Measurements from ENCODE around the gene PIF1.

Gene PIF1

GRCh38 chr15:64825431-64826294 lies at the start of gene PIF1:
Gene PIF1, minus strand, starts transcription at chr15:64825647. Its CDS starts 1,312 bp downstream, at chr15:64824335.
- peaks cover 0 to 24% (median 21%) of the 10 kb centered on the region in 4 donors for H3K4me1 ChIP-seq
- H3K27me3 ChIP-seq: no peaks in the 10 kb centered on the region
- no peaks in the 10 kb centered on the region for H3K36me3 ChIP-seq
- TF ChIP-seq CTCF (IDR thresholded peaks at IDR 0.05): peak in 1 of 2 experiments; percentile 9
- DNase-seq: peak; percentile 94 to 96
- H3K4me3 ChIP-seq: peak within 1 kb of the TSS; percentile 49 to 63
- intact Hi-C loops (cut with DNase I; ENCODE audit: low total_unique reads): no loop called here
- peak within 1 kb of the TSS; percentile 62 to 76 for H3K27ac ChIP-seq
- H3K9me3 ChIP-seq: no peaks in the 10 kb centered on the region

DNA sequence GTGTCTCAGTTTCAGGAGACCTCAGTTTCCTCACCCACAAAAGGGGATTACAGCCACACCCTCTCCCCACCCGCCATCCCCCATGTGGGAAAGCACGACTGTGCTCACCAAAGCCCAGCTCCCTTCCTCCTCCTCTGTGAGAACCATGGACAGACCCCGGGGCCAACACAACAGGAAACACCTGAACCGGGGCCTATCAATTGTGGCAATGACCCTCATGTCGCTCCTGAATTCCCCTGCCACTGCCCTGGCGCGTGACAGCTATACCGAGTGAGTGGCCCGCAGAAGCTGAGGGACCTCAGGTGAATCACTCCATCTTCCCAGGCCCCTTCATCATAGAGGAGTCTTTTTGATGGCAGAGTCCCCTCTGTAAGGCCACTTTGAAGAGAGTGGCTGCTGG lies 44.9 kb upstream of the PIF1 start:
- DNase-seq: no peak
- Histone ChIP-seq H3K27ac (peak overlapping the region in 1 of 2 donors; percentile 23), H3K36me3 (peaks cover 12 to 24% (median 22%) of the 10 kb centered on the region in 3 donors), H3K4me1 (peaks cover 0 to 33% (median 9%) of the 10 kb centered on the region in 4 donors), H3K4me3 (no peak overlapping the region), H3K27me3 (no peaks in the 10 kb centered on the region), H3K9me3 (no peaks in the 10 kb centered on the region)
- intact Hi-C loops (cut with DNase I; ENCODE audit: low total_unique reads): no loop called here
- no peak for TF ChIP-seq CTCF (IDR thresholded peaks at IDR 0.05)

DNA sequence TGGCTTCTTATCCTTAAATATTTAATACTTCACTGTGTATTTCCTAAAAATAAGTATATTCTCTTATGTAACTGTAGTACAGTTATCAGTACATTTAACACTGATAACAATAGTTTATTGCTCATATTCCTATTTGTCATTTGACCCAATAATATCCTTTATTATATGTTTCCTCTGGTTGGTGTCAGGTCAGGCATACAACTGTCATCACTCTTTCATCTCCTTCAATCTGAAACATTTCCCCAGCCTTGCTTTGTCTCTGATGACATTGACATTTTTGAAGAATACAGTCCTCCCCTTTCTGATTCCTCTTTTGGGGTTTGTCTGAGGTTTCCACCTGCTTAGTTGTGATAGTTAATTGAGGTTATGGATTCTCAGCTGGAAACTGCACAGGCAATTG lies 44.1 kb upstream of the PIF1 start:
- H3K9me3 ChIP-seq: no peaks in the 10 kb centered on the region
- H3K36me3 ChIP-seq: peaks cover 20 to 33% (median 30%) of the 10 kb centered on the region in 3 donors
- H3K27ac ChIP-seq: no peak overlapping the region
- no peak overlapping the region for H3K4me3 ChIP-seq
- no peaks in the 10 kb centered on the region for H3K27me3 ChIP-seq
- H3K4me1 ChIP-seq: peaks cover 0 to 34% (median 9%) of the 10 kb centered on the region in 4 donors
- no peak for TF ChIP-seq CTCF (IDR thresholded peaks at IDR 0.05)
- intact Hi-C loops (cut with DNase I; ENCODE audit: low total_unique reads): no loop called here
- no peak for DNase-seq

- H3K27me3 ChIP-seq: no peaks in the 10 kb centered on the region
- H3K36me3 ChIP-seq: peaks cover 32 to 55% (median 54%) of the 10 kb centered on the region in 3 donors
- peak overlapping the region in 1 of 2 donors; percentile 39 for H3K27ac ChIP-seq
- no peaks in the 10 kb centered on the region for H3K9me3 ChIP-seq
- no peak overlapping the region for H3K4me3 ChIP-seq
- intact Hi-C loops (cut with DNase I; ENCODE audit: low total_unique reads): no loop called here
- peaks cover 0 to 10% (median 0%) of the 10 kb centered on the region in 4 donors for H3K4me1 ChIP-seq
- DNase-seq: no peak
- no peak for TF ChIP-seq CTCF (IDR thresholded peaks at IDR 0.05)
These were observed 40.6 kb upstream of the PIF1 start for GRCh38 chr15:64865998-64866520.

GRCh38 chr15:64865126-64865997 lies 39.9 kb upstream of the PIF1 start:
- H3K4me3 ChIP-seq: no peak overlapping the region
- peak overlapping the region in 1 of 2 donors; percentile 39 for H3K27ac ChIP-seq
- no peaks in the 10 kb centered on the region for H3K27me3 ChIP-seq
- DNase-seq: no peak
- intact Hi-C loops (cut with DNase I; ENCODE audit: low total_unique reads): no loop called here
- no peaks in the 10 kb centered on the region for H3K9me3 ChIP-seq
- peaks cover 38 to 62% (median 61%) of the 10 kb centered on the region in 3 donors for H3K36me3 ChIP-seq
- TF ChIP-seq CTCF (IDR thresholded peaks at IDR 0.05): no peak
- peaks cover 0 to 10% (median 0%) of the 10 kb centered on the region in 4 donors for H3K4me1 ChIP-seq
